Fibroblast of the aortic adventitia (primary cell): ENCODE measurements around the gene PCCB. TPM values are rescaled to one million over a fixed set of nuclear protein-coding genes. Genes with fewer than 3 reads are reported as not detected.
"Not testable (repeated sequence)": the region's sequence is repeated elsewhere in the genome, so short reads cannot be mapped to it uniquely, and the experiment has no call there.

Experiments used
- DNase-seq: peaks from one replicate; pipeline ENCODE4 v3.0.0-alpha.2; 2010; ENCODE audit warnings: low read depth
- H3K4me3 ChIP-seq: 2 replicates; pipeline ENCODE4 v1.5.1; 2011; ENCODE audit warnings: low read depth, mild to moderate bottlenecking, control low read depth, low read length, moderate library complexity
- CTCF ChIP-seq: IDR thresholded peaks from 2 replicates; pipeline ENCODE4 v1.5.1; 2011; ENCODE audit warnings: mild to moderate bottlenecking, low read length, control low read depth, inconsistent platforms; ENCODE audit not compliant: insufficient read depth
- total RNA-seq: library from RNA; depleted of rRNA; stranded (reverse); fragments of >200 nt; gene quantifications from 2 replicates; pipeline ENCODE4 v1.2.3, GENCODE V29; 2012; ENCODE audit warnings: low replicate concordance

The PCCB gene
- total RNA-seq: 37.2 and 131 TPM in 2 replicates

- H3K4me3 ChIP-seq: peak within 1 kb of the TSS; percentile 82
- TF ChIP-seq CTCF: peak; percentile 71
- DNase-seq: peak; percentile 93
Measured at GRCh38 chr3:136250059-136250902, at the start of gene PCCB. Gene PCCB, plus strand, starts transcription at chr3:136250340. Its CDS starts 36 bp downstream, at chr3:136250376.

GRCh38 chr3:136207489-136208115, 42.5 kb upstream of the PCCB start:
- DNase-seq: no peak
- H3K4me3 ChIP-seq: no peak overlapping the region
- TF ChIP-seq CTCF: no peak

GRCh38 chr3:136209921-136210320, 40.2 kb upstream of the PCCB start:
- H3K4me3 ChIP-seq: no peak overlapping the region
- no peak for TF ChIP-seq CTCF
- DNase-seq: peak; percentile 12

GRCh38 chr3:136211547-136211946, 38.6 kb upstream of the PCCB start:
- no peak for DNase-seq
- no peak overlapping the region for H3K4me3 ChIP-seq
- TF ChIP-seq CTCF: no peak

GRCh38 chr3:136222746-136223145, 27.4 kb upstream of the PCCB start:
- peak; percentile 5 for DNase-seq

GRCh38 chr3:136232413-136232812, 17.7 kb upstream of the PCCB start:
- no peak for TF ChIP-seq CTCF
- no peak overlapping the region for H3K4me3 ChIP-seq
- DNase-seq: no peak

More at GRCh38 chr3:136222746-136223145, 27.4 kb upstream of the PCCB start:
- not testable (repeated sequence) for H3K4me3 ChIP-seq

- no peak overlapping the region for H3K4me3 ChIP-seq
- DNase-seq: no peak
- TF ChIP-seq CTCF: no peak
Measured at GRCh38 chr3:136235545-136235944, 14.6 kb upstream of the PCCB start.
